Upper lobe of left lung (tissue), 6 donors: ENCODE results near the gene ZCWPW1. TPM values are rescaled to one million over a fixed set of nuclear protein-coding genes. Genes with fewer than 3 reads are reported as not detected.
A peak's percentile ranks its signal among the peaks of the same experiment; 100 is the strongest.

Experiments
- ATAC-seq, 2 donors: fragments of 200-7000 bp; cut with Tn5 transposase; one replicate each; pipeline ENCODE4 v1.9.1; 2022; ENCODE audit warnings: mild to moderate bottlenecking in 2 of 2, moderate library complexity in 2 of 2; ENCODE audit not compliant: low FRiP score in 2 of 2
- DNase-seq, 2 donors: peaks; one replicate each; pipeline ENCODE4 v3.0.0-alpha.2; 2019 to 2020
- H3K27ac ChIP-seq, 4 donors: fragments of 200-600 bp; sonication (generic); one replicate each; pipeline ENCODE4 v1.5.1; 2016 to 2019
- H3K27me3 ChIP-seq, 4 donors: fragments of 200-600 bp; sonication (generic); one replicate each; pipeline ENCODE4 v1.5.1; 2017 to 2019
- H3K36me3 ChIP-seq, 4 donors: fragments of 200-600 bp; sonication (generic); one replicate each; pipeline ENCODE4 v1.5.1; 2016 to 2019
- H3K4me1 ChIP-seq, 4 donors: fragments of 200-600 bp; sonication (generic); one replicate each; pipeline ENCODE4 v1.5.1; 2018 to 2019
- H3K4me3 ChIP-seq, 4 donors: fragments of 200-600 bp; sonication (generic); one replicate each; pipeline ENCODE4 v1.5.1; 2017 to 2019; ENCODE audit warnings: mild to moderate bottlenecking in 2 of 4, moderate library complexity in 1 of 4
- H3K9me3 ChIP-seq, 4 donors: fragments of 200-600 bp; sonication (generic); one replicate each; pipeline ENCODE4 v1.5.1; 2018 to 2019
- CTCF ChIP-seq, 6 experiments: fragments of 450-650 bp in 4 of 6; fragments of 200-600 bp in 2 of 6; sonication (generic) in 2 of 6; IDR thresholded peaks; one replicate each; pipeline ENCODE4 v1.5.1; 2016 to 2019; ENCODE audit warnings: antibody characterized with exemption in 6 of 6
- EP300 ChIP-seq, 4 donors: sonication (generic); formaldehyde crosslinking; IDR thresholded peaks; one replicate each; pipeline ENCODE4 v1.5.1; 2017; ENCODE audit warnings: antibody characterized with exemption in 4 of 4, control low read depth in 2 of 4
- POLR2A ChIP-seq, 4 donors: fragments of 450-650 bp; IDR thresholded peaks; one replicate each; pipeline ENCODE4 v1.5.1; 2016 to 2017; ENCODE audit warnings: antibody characterized with exemption in 4 of 4, mild to moderate bottlenecking in 2 of 4
- POLR2AphosphoS5 ChIP-seq, 2 donors: sonication (generic); formaldehyde crosslinking; IDR thresholded peaks; one replicate each; pipeline ENCODE4 v1.5.1; 2017; ENCODE audit warnings: antibody characterized with exemption in 2 of 2
- WGBS, 2 donors: methylation state at CpG; one replicate each; pipeline ENCODE4 v1.1.5; 2017 to 2018; 5-methylcytosine and 5-hydroxymethylcytosine counted together
- total RNA-seq, 6 donors: library from RNA; depleted of rRNA in 4 of 6; stranded (reverse); fragments of >200 nt in 4 of 6; gene quantifications; one replicate each; pipeline versions ENCODE4 v1.1.0 to v1.2.1, GENCODE V29; 2016 to 2021
- donor health status: DM: no; HTN: no; CAD: no; lungs with moderate emphysema.
- donor health status: DM: no; HTN: yes; CAD: no; lungs with severe emphysema.

The ZCWPW1 gene
- total RNA-seq, 6 donors from 2014 or later: 3.8 to 6.3 (median 5.2) TPM

- H3K4me3 ChIP-seq: no peak overlapping the region
- TF ChIP-seq EP300 (IDR thresholded peaks at IDR 0.05): no peak
- peak; percentile 27 to 58 (median 48) for TF ChIP-seq CTCF (IDR thresholded peaks at IDR 0.05)
- TF ChIP-seq POLR2A (IDR thresholded peaks at IDR 0.05): no peak
- H3K9me3 ChIP-seq: no peaks in the 10 kb centered on the region
- no peaks in the 10 kb centered on the region for H3K27me3 ChIP-seq
- peaks cover 0 to 4% (median 0%) of the 10 kb centered on the region in 4 donors for H3K4me1 ChIP-seq
- H3K27ac ChIP-seq: no peak overlapping the region
- ATAC-seq: peak; percentile 76 to 85
- 56 to 60% methylated on average over 12 of the region's 12 CpGs for WGBS, 2 donors
- no peak for DNase-seq
- H3K36me3 ChIP-seq: no peaks in the 10 kb centered on the region
Observed at GRCh38 chr7:100407285-100408180, 21.0 kb downstream of the ZCWPW1 start.

GRCh38 chr7:100406767-100407166 lies 21.7 kb downstream of the ZCWPW1 start:
- Histone ChIP-seq H3K4me3 (no peak overlapping the region), H3K36me3 (no peaks in the 10 kb centered on the region), H3K27me3 (no peaks in the 10 kb centered on the region), H3K4me1 (peaks cover 0 to 4% (median 0%) of the 10 kb centered on the region in 4 donors), H3K27ac (no peak overlapping the region), H3K9me3 (no peaks in the 10 kb centered on the region)
- ATAC-seq (no peak), DNase-seq (no peak)
- 68 to 71% methylated on average over 6 of the region's 6 CpGs for WGBS, 2 donors
- TF ChIP-seq POLR2A (IDR thresholded peaks at IDR 0.05): no peak
- no peak for TF ChIP-seq EP300 (IDR thresholded peaks at IDR 0.05)
- TF ChIP-seq CTCF (IDR thresholded peaks at IDR 0.05): no peak
- no peak for TF ChIP-seq POLR2AphosphoS5 (IDR thresholded peaks at IDR 0.05)

- WGBS, 2 donors: 95 to 100% methylated on average over 2 of the region's 2 CpGs
Observed at GRCh38 chr7:100402241-100402640, 26.3 kb downstream of the ZCWPW1 start.

GRCh38 chr7:100401811-100402210 lies 26.7 kb downstream of the ZCWPW1 start:
- WGBS, 2 donors: 72 to 78% methylated on average over 5 of the region's 5 CpGs
- Histone ChIP-seq H3K9me3 (no peaks in the 10 kb centered on the region), H3K4me3 (no peak overlapping the region), H3K36me3 (no peaks in the 10 kb centered on the region), H3K27ac (no peak overlapping the region), H3K27me3 (no peaks in the 10 kb centered on the region), H3K4me1 (peaks cover 0 to 13% (median 9%) of the 10 kb centered on the region in 4 donors)
- ATAC-seq (no peak), DNase-seq (no peak)
- TF ChIP-seq CTCF (IDR thresholded peaks at IDR 0.05): no peak
- no peak for TF ChIP-seq POLR2A (IDR thresholded peaks at IDR 0.05)
- TF ChIP-seq EP300 (IDR thresholded peaks at IDR 0.05): no peak
- no peak for TF ChIP-seq POLR2AphosphoS5 (IDR thresholded peaks at IDR 0.05)

More at GRCh38 chr7:100402241-100402640, 26.3 kb downstream of the ZCWPW1 start:
- Histone ChIP-seq H3K36me3 (no peaks in the 10 kb centered on the region), H3K4me1 (peaks cover 0 to 10% (median 5%) of the 10 kb centered on the region in 4 donors), H3K27me3 (no peaks in the 10 kb centered on the region), H3K9me3 (no peaks in the 10 kb centered on the region), H3K27ac (no peak overlapping the region), H3K4me3 (no peak overlapping the region)
- ATAC-seq: no peak
- no peak for TF ChIP-seq CTCF (IDR thresholded peaks at IDR 0.05)
- TF ChIP-seq POLR2AphosphoS5 (IDR thresholded peaks at IDR 0.05): no peak
- no peak for TF ChIP-seq POLR2A (IDR thresholded peaks at IDR 0.05)
- no peak for TF ChIP-seq EP300 (IDR thresholded peaks at IDR 0.05)
- DNase-seq: no peak
